K562 (cell line): ENCODE results near the gene RMC1.
A peak's percentile ranks its signal among the peaks of the same experiment; 100 is the strongest.

Experiments used
- ATF2 ChIP-seq: sonication (generic); formaldehyde crosslinking; IDR thresholded peaks from 2 replicates; pipeline ENCODE4 v1.8.1; 2022; ENCODE audit warnings: missing genetic modification reagents
- ATF4 ChIP-seq: fragments of 450-650 bp; formaldehyde crosslinking; IDR thresholded peaks from 2 replicates; pipeline ENCODE4 v1.4.0; 2022; ENCODE audit warnings: mild to moderate bottlenecking, moderate library complexity
- CBX5 ChIP-seq: IDR thresholded peaks from 2 replicates; pipeline ENCODE4 v1.6.1; 2014; ENCODE audit warnings: low read depth, borderline replicate concordance
- ETV6 ChIP-seq, 3 experiments: fragments of 150-350 bp in 1 of 3; sonication (generic) in 1 of 3; formaldehyde crosslinking in 1 of 3; IDR thresholded peaks; 2 replicates each; pipeline versions ENCODE4 v1.6.1 to v1.8.0; 2014 to 2022; ENCODE audit warnings: borderline replicate concordance in 2 of 3, low read depth in 2 of 3, antibody characterized with exemption in 1 of 3, low read length in 1 of 3, mild to moderate bottlenecking in 1 of 3, missing genetic modification reagents in 1 of 3
- HCFC1 ChIP-seq: IDR thresholded peaks from 2 replicates; pipeline ENCODE4 v1.6.1; 2012; ENCODE audit warnings: low read depth, low read length, improper control_type of control experiment
- MED1 ChIP-seq: sonication (generic); formaldehyde crosslinking; IDR thresholded peaks from 2 replicates; pipeline ENCODE4 v1.8.1; 2023; ENCODE audit warnings: missing genetic modification reagents, borderline replicate concordance
- NR0B1 ChIP-seq: fragments of 450-650 bp; IDR thresholded peaks from one replicate; pipeline ENCODE4 v1.6.1; 2018; ENCODE audit warnings: mild to moderate bottlenecking, moderate library complexity; ENCODE audit not compliant: partially characterized antibody
- STAG1 ChIP-seq: sonication (generic); formaldehyde crosslinking; IDR thresholded peaks from 2 replicates; pipeline ENCODE4 v1.5.0; 2020; ENCODE audit warnings: missing genetic modification reagents, borderline replicate concordance
- ZBTB49 ChIP-seq: sonication (generic); formaldehyde crosslinking; IDR thresholded peaks from 2 replicates; pipeline ENCODE4 v1.8.0; 2022; ENCODE audit warnings: missing genetic modification reagents, mild to moderate bottlenecking, borderline replicate concordance
- ZNF766 ChIP-seq: fragments of 200-800 bp; sonication (Bioruptor generic); conservative IDR thresholded peaks from 2 replicates; pipeline ENCODE4 v1.6.1; 2016; ENCODE audit warnings: missing genetic modification characterization, missing compliant biosample characterization

- no peak for TF ChIP-seq NR0B1
- no peak for TF ChIP-seq HCFC1
- TF ChIP-seq ATF2 (CRISPR knock-in tag) = no peak
- TF ChIP-seq ATF4 (CRISPR knock-in tag) = no peak
- TF ChIP-seq CBX5 = no peak
- TF ChIP-seq MED1 (CRISPR knock-in tag) = no peak
- TF ChIP-seq ETV6 (IDR thresholded peaks at IDR 0.05; ENCODE audit: borderline replicate concordance in 1 of 2, low read depth in 2 of 2, low read length in 1 of 2) = no peak
- TF ChIP-seq ETV6 (CRISPR knock-in tag; IDR thresholded peaks at IDR 0.05; ENCODE audit: borderline replicate concordance) = no peak
- no peak for TF ChIP-seq ZNF766 (CRISPR knock-in tag)
- TF ChIP-seq STAG1 (CRISPR knock-in tag) = peak; percentile 39; the same call in 1 of the 2 replicates
- no peak for TF ChIP-seq ZBTB49 (CRISPR knock-in tag)
Observed at GRCh38 chr18:23515911-23516546, 12.7 kb downstream of the RMC1 start.
